HCT116 (cell line): ENCODE results near the gene KCNB1. TPM values are rescaled to one million over a fixed set of nuclear protein-coding genes. Genes with fewer than 3 reads are reported as not detected.

ENCODE experiments used
- ATAC-seq: fragments of 200-7000 bp; cut with Tn5 transposase; 2 replicates; pipeline ENCODE4 v1.9.1; 2020; ENCODE audit warnings: mild to moderate bottlenecking, moderate library complexity
- BruUV-seq: library from RNA; stranded (reverse); fragments of 400-500 nt; replicated peaks from 2 replicates; lab custom pipeline; 2021; lab: Mats Ljungman, UMichigan
- CTCF ChIA-PET: fragments of 300-600 bp; sonication (Branson Sonifier 250); formaldehyde crosslinking; loops from one replicate; lab custom pipeline; 2021; ENCODE audit warnings: antibody characterized with exemption; lab: Charles Lee
- POLR2A ChIA-PET: fragments of 300-600, 350-600 bp; sonication (Branson Sonifier 250); formaldehyde crosslinking; loops from one replicate; lab custom pipeline; 2021; ENCODE audit warnings: antibody characterized with exemption; lab: Charles Lee
- RAD21 ChIA-PET, 2 experiments: fragments of 300-600 bp; sonication (Branson Sonifier 250); formaldehyde crosslinking; loops; one replicate each; lab custom pipeline; 2023; ENCODE audit warnings: low total read pairs in 2 of 2; ENCODE audit not compliant: uncharacterized antibody in 2 of 2, unreplicated experiment in 2 of 2, low non-redundant PET in 1 of 2; lab: Charles Lee
- DNase-seq: peaks from one replicate; pipeline ENCODE4 v3.0.0-alpha.2; 2010; ENCODE audit warnings: low read depth, low spot score
- H2AFZ ChIP-seq: fragments of 200-600 bp; shearing (Covaris generic), sonication (generic); 2 replicates; pipeline ENCODE4 v1.6.1; 2017; ENCODE audit warnings: low read depth, mixed run types, mixed read lengths, antibody characterized with exemption, low read length; ENCODE audit not compliant: poor library complexity, severe bottlenecking
- H3K27ac ChIP-seq: 2 replicates; pipeline ENCODE4 v1.5.1; 2012; ENCODE audit warnings: low read depth, low read length
- H3K27me3 ChIP-seq: fragments of 200-600 bp; sonication (generic); 2 replicates; pipeline ENCODE4 v1.6.1; 2016; ENCODE audit warnings: mixed run types, low read length, mixed read lengths; ENCODE audit not compliant: insufficient read depth
- H3K36me3 ChIP-seq, 2 experiments: fragments of 200-500 bp in 1 of 2; fragments of 200-600 bp in 1 of 2; sonication (Bioruptor generic) in 1 of 2; sonication (generic) in 1 of 2; 2 replicates each; pipeline versions ENCODE4 v1.5.1 to v1.6.1; 2014 to 2016; ENCODE audit warnings: low read length in 2 of 2, inconsistent platforms in 1 of 2, mixed read lengths in 1 of 2, mixed run types in 1 of 2; ENCODE audit not compliant: insufficient read depth in 2 of 2, control insufficient read depth in 1 of 2
- H3K4me1 ChIP-seq, 2 experiments: fragments of 200-600 bp in 1 of 2; sonication (generic) in 1 of 2; 2 replicates each; pipeline versions ENCODE4 v1.5.1 to v1.6.1; 2012 to 2017; ENCODE audit warnings: low read length in 2 of 2, inconsistent platforms in 1 of 2, mild to moderate bottlenecking in 1 of 2, mixed read lengths in 1 of 2, mixed run types in 1 of 2, moderate library complexity in 1 of 2; ENCODE audit not compliant: insufficient read depth in 2 of 2, control insufficient read depth in 1 of 2
- H3K4me2 ChIP-seq: fragments of 200-600 bp; sonication (generic); 2 replicates; pipeline ENCODE4 v1.6.1; 2017; ENCODE audit warnings: mixed run types, low read length, mixed read lengths
- H3K4me3 ChIP-seq, 2 experiments: fragments of 200-600 bp in 1 of 2; sonication (generic) in 1 of 2; replicated peaks in 1 of 2; 2 replicates each; pipeline ENCODE4 v1.5.1; 2011 to 2016; ENCODE audit warnings: low read length in 2 of 2, control low read depth in 1 of 2, low read depth in 1 of 2, mild to moderate bottlenecking in 1 of 2, mixed read lengths in 1 of 2, mixed run types in 1 of 2
- H3K79me2 ChIP-seq: fragments of 200-600 bp; sonication (generic); 2 replicates; pipeline ENCODE4 v1.6.1; 2017; ENCODE audit warnings: mild to moderate bottlenecking, mixed run types, low read length, moderate library complexity, mixed read lengths; ENCODE audit not compliant: insufficient read depth
- H3K9ac ChIP-seq: fragments of 200-600 bp; sonication (generic); 2 replicates; pipeline ENCODE4 v1.6.1; 2016; ENCODE audit warnings: low read length, mixed read lengths
- H3K9me2 ChIP-seq: fragments of 200-600 bp; sonication (generic), shearing (Covaris generic); 2 replicates; pipeline ENCODE4 v1.6.1; 2017; ENCODE audit warnings: mixed run types, mild to moderate bottlenecking, moderate library complexity; ENCODE audit not compliant: insufficient read depth
- H3K9me3 ChIP-seq, 2 experiments: fragments of 200-500 bp in 1 of 2; fragments of 200-600 bp in 1 of 2; sonication (Bioruptor generic) in 1 of 2; sonication (generic) in 1 of 2; 2 replicates each; pipeline ENCODE4 v1.6.1; 2014 to 2017; ENCODE audit warnings: low read length in 2 of 2, mixed read lengths in 2 of 2, inconsistent platforms in 1 of 2, low read depth in 1 of 2, mild to moderate bottlenecking in 1 of 2, mixed run types in 1 of 2, moderate library complexity in 1 of 2; ENCODE audit not compliant: control insufficient read depth in 1 of 2, insufficient read depth in 1 of 2
- H4K20me1 ChIP-seq: fragments of 200-600 bp; sonication (generic), shearing (Covaris generic); 2 replicates; pipeline ENCODE4 v1.6.1; 2017; ENCODE audit warnings: mixed run types, mild to moderate bottlenecking, moderate library complexity; ENCODE audit not compliant: insufficient read depth
- ATF3 ChIP-seq: IDR thresholded peaks from 2 replicates; pipeline ENCODE4 v1.6.1; 2012
- CBX3 ChIP-seq: IDR thresholded peaks from 2 replicates; pipeline ENCODE4 v1.6.1; 2012; ENCODE audit warnings: low read depth
- ELF1 ChIP-seq: IDR thresholded peaks from 2 replicates; pipeline ENCODE4 v1.6.1; 2012; ENCODE audit warnings: low read depth, borderline replicate concordance
- MAX ChIP-seq: IDR thresholded peaks from 2 replicates; pipeline ENCODE4 v1.6.1; 2012
- POLR2A ChIP-seq: IDR thresholded peaks from 2 replicates; pipeline ENCODE4 v1.7.0; 2011; ENCODE audit warnings: borderline replicate concordance; ENCODE audit not compliant: insufficient read depth, insufficient read length; ENCODE audit errors: extremely low read depth
- REST ChIP-seq: IDR thresholded peaks from 2 replicates; pipeline ENCODE4 v1.6.1; 2012; ENCODE audit warnings: low read depth
- SIN3A ChIP-seq: IDR thresholded peaks from 2 replicates; pipeline ENCODE4 v1.6.1; 2012; ENCODE audit warnings: low read depth
- TCF7L2 ChIP-seq: IDR thresholded peaks from 2 replicates; pipeline ENCODE4 v1.7.0; 2011; ENCODE audit warnings: borderline replicate concordance, inconsistent platforms; ENCODE audit not compliant: insufficient read depth, insufficient read length; ENCODE audit errors: extremely low read depth
- YY1 ChIP-seq: IDR thresholded peaks from 2 replicates; pipeline ENCODE4 v1.6.1; 2011; ENCODE audit warnings: low read length, low read depth, moderate library complexity, mild to moderate bottlenecking; ENCODE audit not compliant: insufficient replicate concordance; ENCODE audit errors: extremely low read depth
- intact Hi-C: fragments of 100-400 bp; cut with micrococcal nuclease; formaldehyde crosslinking; loops from 2 replicates; pipeline ENCODE4 v1.10.0; 2022
- total RNA-seq: library from RNA; stranded (reverse); gene quantifications from one replicate; pipeline ENCODE4 v1.2.1, GENCODE V29; 2021; ENCODE audit not compliant: unreplicated experiment

The KCNB1 gene
- total RNA-seq, 1 experiment from 2014 or later = 0.79 TPM

GRCh38 chr20:49349078-49349477 is 133.4 kb downstream of the KCNB1 start (continued):
- TF ChIP-seq REST = no peak

- Histone ChIP-seq H3K9me2 (no peaks in the 10 kb centered on the region), H3K4me3 (no peak overlapping the region), H4K20me1 (no peaks in the 10 kb centered on the region), H3K4me2 (no peak overlapping the region), H3K79me2 (no peaks in the 10 kb centered on the region), H3K27me3 (peaks cover 12% of the 10 kb centered on the region; the same call in 1 of the 2 replicates), H3K4me1 (no peaks in the 10 kb centered on the region), H2AFZ (no peak overlapping the region), H3K36me3 (no peaks in the 10 kb centered on the region), H3K9me3 (no peaks in the 10 kb centered on the region), H3K27ac (no peak overlapping the region), H3K9ac (no peak overlapping the region)
- ChIA-PET RAD21 (no interaction called here), CTCF (no interaction called here), POLR2A (no interaction called here)
- no peak for ATAC-seq
- TF ChIP-seq TCF7L2 (no peak), SIN3A (no peak), CBX3 (no peak), MAX (no peak), POLR2A (no peak), ATF3 (no peak), YY1 (no peak), ELF1 (no peak)
- intact Hi-C loops = no loop called here
- DNase-seq = no peak
- BruUV-seq = no TSS peak
Measured at GRCh38 chr20:49348563-49348962, 133.9 kb downstream of the KCNB1 start.
